Neural cell (in vitro differentiated cells): ENCODE measurements around the gene LTBP1.

Experiments
- CTCF ChIP-seq: fragments of 450-650 bp; IDR thresholded peaks from 2 replicates; pipeline ENCODE4 v1.5.1; 2014; ENCODE audit warnings: antibody characterized with exemption, mild to moderate bottlenecking, moderate library complexity; ENCODE audit not compliant: poor library complexity, severe bottlenecking
- EP300 ChIP-seq: fragments of 450-650 bp; conservative IDR thresholded peaks from 2 replicates; pipeline ENCODE4 v1.6.1; 2014; ENCODE audit warnings: antibody characterized with exemption, mild to moderate bottlenecking, moderate library complexity; ENCODE audit not compliant: poor library complexity, severe bottlenecking
- EZH2 ChIP-seq: fragments of 200-600, 300-800 bp; shearing (Covaris generic), sonication (generic); IDR thresholded peaks from 2 replicates; pipeline ENCODE4 v1.6.1; 2014; ENCODE audit warnings: antibody characterized with exemption, low read length, borderline replicate concordance, mild to moderate bottlenecking; ENCODE audit not compliant: insufficient read depth, poor library complexity, severe bottlenecking
- MXI1 ChIP-seq: fragments of 450-650 bp; conservative IDR thresholded peaks from 2 replicates; pipeline ENCODE4 v1.6.1; 2014; ENCODE audit warnings: antibody characterized with exemption, mild to moderate bottlenecking; ENCODE audit not compliant: poor library complexity, severe bottlenecking
- POLR2AphosphoS5 ChIP-seq: IDR thresholded peaks from 2 replicates; pipeline ENCODE4 v1.6.1; 2012
- RAD21 ChIP-seq: fragments of 450-650 bp; conservative IDR thresholded peaks from 2 replicates; pipeline ENCODE4 v1.6.1; 2014; ENCODE audit warnings: antibody characterized with exemption, mild to moderate bottlenecking, moderate library complexity
- SMC3 ChIP-seq: fragments of 450-650 bp; conservative IDR thresholded peaks from 2 replicates; pipeline ENCODE4 v1.6.1; 2014; ENCODE audit warnings: antibody characterized with exemption, mild to moderate bottlenecking, moderate library complexity; ENCODE audit not compliant: poor library complexity
- TAF1 ChIP-seq: IDR thresholded peaks from 2 replicates; pipeline ENCODE4 v1.6.1; 2012; ENCODE audit warnings: low read depth
- TF ChIP-seq, protein P1 (sequence below): IDR thresholded peaks from 2 replicates; pipeline ENCODE4 v1.6.1; 2012; ENCODE audit warnings: borderline replicate concordance

- TF ChIP-seq CTCF, result no peak
- TF ChIP-seq RAD21, result no peak
- TF ChIP-seq EP300, result no peak
- TF ChIP-seq POLR2AphosphoS5, result no peak
- no peak for TF ChIP-seq TAF1
- no peak for TF ChIP-seq MXI1
- TF ChIP-seq EZH2, result no peak
- TF ChIP-seq, protein P1, sequence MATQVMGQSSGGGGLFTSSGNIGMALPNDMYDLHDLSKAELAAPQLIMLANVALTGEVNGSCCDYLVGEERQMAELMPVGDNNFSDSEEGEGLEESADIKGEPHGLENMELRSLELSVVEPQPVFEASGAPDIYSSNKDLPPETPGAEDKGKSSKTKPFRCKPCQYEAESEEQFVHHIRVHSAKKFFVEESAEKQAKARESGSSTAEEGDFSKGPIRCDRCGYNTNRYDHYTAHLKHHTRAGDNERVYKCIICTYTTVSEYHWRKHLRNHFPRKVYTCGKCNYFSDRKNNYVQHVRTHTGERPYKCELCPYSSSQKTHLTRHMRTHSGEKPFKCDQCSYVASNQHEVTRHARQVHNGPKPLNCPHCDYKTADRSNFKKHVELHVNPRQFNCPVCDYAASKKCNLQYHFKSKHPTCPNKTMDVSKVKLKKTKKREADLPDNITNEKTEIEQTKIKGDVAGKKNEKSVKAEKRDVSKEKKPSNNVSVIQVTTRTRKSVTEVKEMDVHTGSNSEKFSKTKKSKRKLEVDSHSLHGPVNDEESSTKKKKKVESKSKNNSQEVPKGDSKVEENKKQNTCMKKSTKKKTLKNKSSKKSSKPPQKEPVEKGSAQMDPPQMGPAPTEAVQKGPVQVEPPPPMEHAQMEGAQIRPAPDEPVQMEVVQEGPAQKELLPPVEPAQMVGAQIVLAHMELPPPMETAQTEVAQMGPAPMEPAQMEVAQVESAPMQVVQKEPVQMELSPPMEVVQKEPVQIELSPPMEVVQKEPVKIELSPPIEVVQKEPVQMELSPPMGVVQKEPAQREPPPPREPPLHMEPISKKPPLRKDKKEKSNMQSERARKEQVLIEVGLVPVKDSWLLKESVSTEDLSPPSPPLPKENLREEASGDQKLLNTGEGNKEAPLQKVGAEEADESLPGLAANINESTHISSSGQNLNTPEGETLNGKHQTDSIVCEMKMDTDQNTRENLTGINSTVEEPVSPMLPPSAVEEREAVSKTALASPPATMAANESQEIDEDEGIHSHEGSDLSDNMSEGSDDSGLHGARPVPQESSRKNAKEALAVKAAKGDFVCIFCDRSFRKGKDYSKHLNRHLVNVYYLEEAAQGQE, result no peak
- TF ChIP-seq SMC3, result no peak
These were observed 138.9 kb downstream of the LTBP1 start for GRCh38 chr2:33085646-33086045.
